Heart right ventricle (tissue), 16 donors: ENCODE measurements around the gene TTLL5. TPM values are rescaled to one million over a fixed set of nuclear protein-coding genes. Genes with fewer than 3 reads are reported as not detected.

Experiments used
- ATAC-seq, 8 donors: fragments of 200-7000 bp; cut with Tn5 transposase; one replicate each; pipeline ENCODE4 v1.9.1; 2020; ENCODE audit warnings: mild to moderate bottlenecking in 8 of 8, moderate library complexity in 8 of 8, moderate number of reproducible peaks in 1 of 8
- DNase-seq, 2 donors: peaks; one replicate each; pipeline ENCODE4 v3.0.0-alpha.2; 2020
- H3K27ac ChIP-seq, 10 donors: fragments of 200-600 bp; sonication (generic) in 2 of 10; one replicate each; pipeline versions ENCODE4 v1.5.0 to v1.8.0; 2020 to 2022; ENCODE audit warnings: mild to moderate bottlenecking in 3 of 10
- H3K27me3 ChIP-seq, 7 donors: fragments of 200-600 bp; one replicate each; pipeline ENCODE4 v1.8.0; 2021 to 2022; ENCODE audit warnings: mild to moderate bottlenecking in 2 of 7
- H3K36me3 ChIP-seq, 9 donors: fragments of 200-600 bp; sonication (generic) in 1 of 9; one replicate each; pipeline versions ENCODE4 v1.5.0 to v1.8.0; 2020 to 2022; ENCODE audit warnings: mild to moderate bottlenecking in 2 of 9
- H3K4me1 ChIP-seq, 9 donors: fragments of 200-600 bp; sonication (generic) in 1 of 9; one replicate each; pipeline versions ENCODE4 v1.5.0 to v1.8.0; 2020 to 2022; ENCODE audit warnings: mild to moderate bottlenecking in 4 of 9
- H3K4me3 ChIP-seq, 10 donors: fragments of 200-600 bp; sonication (generic) in 2 of 10; one replicate each; pipeline versions ENCODE4 v1.5.0 to v1.8.0; 2020 to 2022; ENCODE audit warnings: mild to moderate bottlenecking in 7 of 10, moderate library complexity in 2 of 10
- H3K9me3 ChIP-seq, 11 donors: fragments of 200-600 bp in 10 of 11; sonication (generic) in 2 of 11; one replicate each; pipeline versions ENCODE4 v1.5.0 to v1.8.0; 2013 to 2022; ENCODE audit warnings: mild to moderate bottlenecking in 2 of 11, control low read depth in 1 of 11, moderate library complexity in 1 of 11
- CTCF ChIP-seq, 9 donors: fragments of 200-600 bp; sonication (generic) in 2 of 9; IDR thresholded peaks; one replicate each; pipeline versions ENCODE4 v1.5.0 to v1.8.0; 2021 to 2022; ENCODE audit warnings: antibody characterized with exemption in 9 of 9, mild to moderate bottlenecking in 5 of 9, moderate library complexity in 1 of 9
- WGBS, 2 donors: extraction: QIAGEN DNeasy Blood & Tissue Kit; methylation state at CpG; one replicate each; pipeline ENCODE4 v1.1.7; 2013; ENCODE audit warnings: inconsistent platforms in 1 of 2; 5-methylcytosine and 5-hydroxymethylcytosine counted together
- intact Hi-C, 10 donors: fragments of 100-400 bp; cut with DNase I; formaldehyde crosslinking; loops; one replicate each; pipeline versions ENCODE4 v1.11.1 to v1.14.2; 2022
- polyA plus RNA-seq, 2 donors: library from polyadenylated mRNA; stranded (reverse); fragments of 200-250 nt; gene quantifications; one replicate each; pipeline ENCODE4 v1.2.3, GENCODE V29; 2013
- total RNA-seq, 10 donors: library from RNA; stranded (reverse); fragmentation: NEBNext Ultra II Directional in 3 of 10; extraction: Animal tissue kit (Norgen Biotek cat#: 25700) in 3 of 10; gene quantifications; one replicate each; pipeline versions ENCODE4 v1.2.1 to v1.2.4, GENCODE V29; 2021 to 2023
- donor health status: Arrhythmogenic right ventricular cardiomyopathy.
- donor health status: ischemic (EF 13 %, LVEDD 7.1; RV severe dilation, severe dysfunction).
- donor health status: healthy with polysubstance abuse.
- donor health status: DM: no; HTN: yes; CAD: no.
- donor health status: DM: no; HTN: no; CAD: no.
- donor health status: ischemic (EF 25% LVEDD 6.9; RV normal size, moderate dysfunction).
- donor health status: ischemic (EF 25% LVEDD 5.7; RV mildly dilated, moderate dysfunction).
- donor health status: healthy.
- donor health status: DM: yes; HTN: yes; CAD: no.
- donor health status: Ischemic cardiomyopathy.
- donor health status: ischemic (EF 35%, LVEDD 5.7; RV mildly dilated, moderate dysfunction).
- donor health status: nonischemic (EF 11% LVEDD 7.7; RV severe dilation, severe dysfunction).
- donor health status: DM: yes; HTN: yes; CAD: no.
- donor health status: PGD.
- donor health status: ischemic (EF 29% LVEDD 5.4; RV normal size, mild dysfunction).
- donor health status: nonischemic (EF 23%, LVEDD 6.1; RV moderate dilation, normal function).

Gene TTLL5
- total and polyA plus RNA-seq, 12 donors: 5.6 to 24.7 (median 17.6) TPM

GRCh38 chr14:75805646-75806045 lies 144.6 kb downstream of the TTLL5 start:
- no peaks in the 10 kb centered on the region for H3K27me3 ChIP-seq
- no peak for DNase-seq
- TF ChIP-seq CTCF (IDR thresholded peaks at IDR 0.05): no peak
- no peak overlapping the region for H3K4me3 ChIP-seq
- ATAC-seq: no peak
- peaks cover 0 to 38% (median 20%) of the 10 kb centered on the region in 9 donors for H3K4me1 ChIP-seq
- peaks cover 0 to 2% (median 0%) of the 10 kb centered on the region in 11 donors for H3K9me3 ChIP-seq
- H3K27ac ChIP-seq: peak overlapping the region in 7 of 10 donors; percentile 12 to 84 (median 69)
- peaks cover 0 to 27% (median 0%) of the 10 kb centered on the region in 9 donors for H3K36me3 ChIP-seq
- intact Hi-C loops: loop anchor here in 2 of 10 donors (10.0 kb wide), 2 partner anchors 59 to 179 kb away; partner anchors contain the start of genes IFT43 (in 1 of the 2) and TGFB3 (in 1 of the 2)

GRCh38 chr14:75806352-75806832 lies 145.3 kb downstream of the TTLL5 start:
- intact Hi-C loops: loop anchor here in 2 of 10 donors (10.0 kb wide), 2 partner anchors 58 to 178 kb away; partner anchors contain the start of genes IFT43 (in 1 of the 2) and TGFB3 (in 1 of the 2)
- ATAC-seq (peak; percentile 51 to 89 (median 80)), DNase-seq (peak in 1 of 2 donors; percentile 31)
- WGBS, 2 donors: 41 to 48% methylated on average over 2 of the region's 2 CpGs
- no peak for TF ChIP-seq CTCF (IDR thresholded peaks at IDR 0.05)
- no peak overlapping the region for H3K4me3 ChIP-seq
- H3K36me3 ChIP-seq: peaks cover 0 to 28% (median 0%) of the 10 kb centered on the region in 9 donors
- H3K27me3 ChIP-seq: no peaks in the 10 kb centered on the region
- no peaks in the 10 kb centered on the region for H3K9me3 ChIP-seq
- H3K27ac ChIP-seq: peak overlapping the region; percentile 12 to 84 (median 64)
- peaks cover 0 to 38% (median 20%) of the 10 kb centered on the region in 9 donors for H3K4me1 ChIP-seq

- Histone ChIP-seq H3K27me3 (no peaks in the 10 kb centered on the region), H3K9me3 (no peaks in the 10 kb centered on the region), H3K36me3 (peaks cover 0 to 32% (median 0%) of the 10 kb centered on the region in 9 donors), H3K27ac (peak overlapping the region in 1 of 10 donors; percentile 84), H3K4me3 (no peak overlapping the region), H3K4me1 (peaks cover 0 to 38% (median 20%) of the 10 kb centered on the region in 9 donors)
- 94 to 95% methylated on average over 6 of the region's 6 CpGs for WGBS, 2 donors
- DNase-seq: no peak
- no peak for TF ChIP-seq CTCF (IDR thresholded peaks at IDR 0.05)
- no peak for ATAC-seq
- intact Hi-C loops: loop anchor here in 2 of 10 donors (10.0 kb wide), 2 partner anchors 57 to 177 kb away; partner anchors contain the start of genes IFT43 (in 1 of the 2) and TGFB3 (in 1 of the 2)
Measured at GRCh38 chr14:75807667-75808360, 146.8 kb downstream of the TTLL5 start.

GRCh38 chr14:75811136-75811829 lies 150.2 kb downstream of the TTLL5 start:
- no peak for DNase-seq
- no peaks in the 10 kb centered on the region for H3K27me3 ChIP-seq

More at GRCh38 chr14:75811136-75811829, 150.2 kb downstream of the TTLL5 start:
- H3K9me3 ChIP-seq: no peaks in the 10 kb centered on the region
- TF ChIP-seq CTCF (IDR thresholded peaks at IDR 0.05): no peak
- H3K27ac ChIP-seq: no peak overlapping the region
- ATAC-seq: no peak
- intact Hi-C loops: loop anchor here in 1 of 10 donors (2.0 kb wide), 1 partner anchor 78 kb away; no protein-coding TSS in a partner anchor
- 81 to 86% methylated on average over 7 of the region's 7 CpGs for WGBS, 2 donors
- H3K36me3 ChIP-seq: peaks cover 0 to 36% (median 0%) of the 10 kb centered on the region in 9 donors
- no peak overlapping the region for H3K4me3 ChIP-seq
- H3K4me1 ChIP-seq: peaks cover 0 to 7% (median 4%) of the 10 kb centered on the region in 9 donors
